GM18907 (cell line): ENCODE results near the gene INAVA.
"Not testable (repeated sequence)": the region's sequence is repeated elsewhere in the genome, so short reads cannot be mapped to it uniquely, and the experiment has no call there.

Experiments used
- ATAC-seq: cut with Tn5 transposase; IDR thresholded peaks from one replicate; pipeline ENCODE4 v1.9.1; 2021; ENCODE audit warnings: mild to moderate bottlenecking, moderate library complexity; ENCODE audit not compliant: unreplicated experiment

Gene INAVA

DNA sequence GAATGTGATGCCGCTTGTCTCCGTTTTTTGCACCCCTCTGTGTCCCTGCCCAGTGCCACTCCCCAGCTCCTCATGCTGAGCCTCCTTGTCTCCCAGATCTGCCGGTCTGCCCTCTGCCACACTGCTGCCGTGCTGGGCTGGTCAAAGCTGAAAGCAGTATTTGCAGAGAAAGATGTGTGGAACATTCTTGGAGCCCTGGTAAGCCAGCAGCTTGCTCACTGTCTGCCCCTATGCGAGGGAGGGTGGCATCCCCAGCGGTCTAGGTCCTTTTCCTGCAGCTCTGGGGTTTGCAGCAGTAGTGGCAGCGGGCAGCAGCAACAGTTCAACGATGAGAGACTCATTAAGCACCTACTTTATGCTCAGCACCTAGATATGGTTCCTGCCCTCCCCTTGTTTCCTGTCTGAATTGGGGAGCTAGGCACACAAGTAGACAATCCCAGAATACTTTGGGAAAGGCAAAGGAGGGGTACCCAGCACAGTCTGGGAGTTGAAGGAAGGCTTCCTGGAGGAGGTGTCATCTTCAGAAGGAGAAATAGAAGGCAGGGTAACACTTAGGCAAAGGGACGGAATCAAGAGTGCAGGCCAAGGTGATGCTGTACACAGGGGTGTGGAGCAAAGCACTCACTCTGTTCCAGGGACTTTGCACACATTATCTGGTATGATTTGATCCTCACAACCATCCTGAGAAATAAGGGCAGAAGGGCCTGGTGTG, 65.7 kb downstream of the INAVA start:
- ATAC-seq: no peak

DNA sequence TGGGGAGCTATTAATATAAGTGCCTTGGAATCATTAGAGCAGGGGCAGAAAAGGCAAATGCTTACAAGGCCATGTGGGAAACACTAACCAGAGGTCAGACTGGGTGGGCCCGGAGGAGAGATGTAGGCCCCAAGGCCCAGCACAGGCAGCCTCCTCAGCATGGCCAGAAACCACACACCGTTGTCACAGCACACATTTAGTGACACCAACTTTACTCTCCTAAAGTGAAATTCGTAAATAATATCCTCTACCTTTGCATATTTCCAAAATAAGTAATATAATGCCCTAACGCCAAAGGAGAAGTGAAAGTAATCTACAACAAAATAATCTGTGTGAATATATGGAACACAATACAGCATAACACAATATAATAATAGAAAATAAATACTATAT, 66.2 kb downstream of the INAVA start:
- no peak for ATAC-seq

DNA sequence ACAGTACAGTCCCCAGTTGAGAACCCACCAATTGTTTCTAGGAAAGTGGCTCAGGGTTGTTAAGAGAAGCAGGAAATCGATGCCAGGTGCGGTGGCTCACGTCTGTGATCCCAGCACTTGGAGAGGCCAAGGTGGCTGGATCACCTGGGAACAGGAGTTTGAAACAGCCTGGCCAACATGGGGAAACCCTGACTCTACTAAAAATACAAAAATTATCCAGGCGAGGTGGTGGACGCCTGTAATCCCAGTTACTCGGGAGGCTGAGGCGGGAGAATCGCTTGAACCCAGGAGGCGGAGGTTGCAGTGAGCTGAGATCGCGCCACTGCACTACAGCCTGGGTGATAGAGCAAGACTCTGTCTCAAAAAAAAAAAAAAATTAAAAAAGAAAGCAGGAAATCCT, 67.5 kb downstream of the INAVA start:
- ATAC-seq: not testable (repeated sequence)

DNA sequence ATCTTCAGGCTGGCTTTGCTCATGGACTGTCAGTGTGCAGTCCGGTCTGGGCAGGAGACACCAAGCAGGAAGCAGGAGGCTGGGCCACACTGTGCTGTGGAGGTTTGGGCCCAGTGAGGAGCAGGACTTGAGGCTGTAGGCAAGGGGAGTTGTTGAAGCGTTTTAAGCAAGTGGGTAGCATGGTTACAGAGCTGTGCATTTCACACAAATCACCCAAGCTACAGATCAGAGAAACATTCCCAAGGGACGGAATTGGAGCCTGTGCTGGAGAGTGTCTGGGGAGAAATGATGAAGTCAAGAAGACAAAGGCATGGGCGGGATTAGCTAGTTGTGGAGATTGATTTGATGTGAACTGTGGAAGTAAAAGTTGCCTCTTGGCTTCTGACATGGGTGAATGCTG, 67.9 kb downstream of the INAVA start:
- ATAC-seq: no peak

DNA sequence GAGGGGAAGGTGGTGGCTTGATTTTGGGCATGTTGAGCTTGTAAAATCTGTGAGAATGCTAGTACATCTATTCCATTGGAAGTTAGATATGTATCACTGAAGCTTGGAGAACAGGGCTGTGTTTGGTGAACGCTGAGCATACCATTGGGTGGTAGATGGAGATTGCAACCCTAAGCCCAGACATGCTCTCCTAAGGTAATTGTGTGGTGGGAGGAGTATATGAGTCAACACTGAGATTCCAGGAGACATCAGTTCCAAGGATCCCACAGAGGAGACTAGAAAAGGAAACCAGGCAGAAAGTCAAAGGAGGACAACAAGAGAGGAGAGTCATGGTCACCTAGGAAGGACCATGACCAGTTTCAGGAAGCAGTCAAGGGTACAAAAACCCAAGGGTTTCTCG, 68.4 kb downstream of the INAVA start:
- ATAC-seq: no peak

DNA sequence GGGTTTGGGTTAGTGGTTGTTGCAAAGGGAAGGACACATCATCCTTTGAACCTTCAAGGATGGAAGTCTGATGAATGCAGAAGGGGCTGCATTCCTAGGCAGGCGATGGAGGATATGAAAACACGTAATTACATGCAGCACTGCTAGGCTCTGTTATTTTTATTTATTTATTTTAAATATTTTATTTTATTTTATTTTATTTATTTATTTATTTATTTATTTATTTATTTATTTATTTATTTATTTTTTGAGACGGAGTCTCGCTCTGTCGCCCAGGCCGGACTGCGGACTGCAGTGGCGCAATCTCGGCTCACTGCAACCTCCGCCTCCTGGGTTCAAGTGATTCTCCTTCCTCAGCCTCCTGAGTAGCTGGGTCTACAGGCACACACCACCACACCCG, 69.2 kb downstream of the INAVA start:
- ATAC-seq: not testable (repeated sequence)
